ENCODE data around the gene AMZ1.
"Not testable (repeated sequence)": the region's sequence is repeated elsewhere in the genome, so short reads cannot be mapped to it uniquely, and the experiment has no call there.

Gene AMZ1

GRCh38 chr7:2714636-2715035 is 26.6 kb downstream of the AMZ1 start:
- DNase-seq = no peak

- peak; percentile 61 to 67 for DNase-seq
Observed at GRCh38 chr7:2715341-2716231, 27.6 kb downstream of the AMZ1 start.

- DNase-seq = no peak
Observed at GRCh38 chr7:2716488-2716887, 28.5 kb downstream of the AMZ1 start.

- DNase-seq = no peak
Observed at GRCh38 chr7:2716906-2717292, 28.9 kb downstream of the AMZ1 start.

GRCh38 chr7:2717293-2718261 is 29.6 kb downstream of the AMZ1 start:
- DNase-seq = no peak

- no peak for DNase-seq
Observed at GRCh38 chr7:2718296-2718965, 30.4 kb downstream of the AMZ1 start.

- DNase-seq = no peak
Observed at GRCh38 chr7:2719007-2719406, 31.0 kb downstream of the AMZ1 start.

- DNase-seq = no peak
Observed at GRCh38 chr7:2720024-2720423, 32.0 kb downstream of the AMZ1 start.

GRCh38 chr7:2721842-2722241 is 33.8 kb downstream of the AMZ1 start:
- no peak for DNase-seq

GRCh38 chr7:2722591-2722990 is 34.6 kb downstream of the AMZ1 start:
- no peak for DNase-seq

GRCh38 chr7:2723138-2723850 is 35.3 kb downstream of the AMZ1 start:
- DNase-seq = no peak

GRCh38 chr7:2724036-2724435 is 36.0 kb downstream of the AMZ1 start:
- DNase-seq = not testable (repeated sequence)

- no peak for DNase-seq
Observed at GRCh38 chr7:2724453-2725177, 36.6 kb downstream of the AMZ1 start.

- no peak for DNase-seq
Observed at GRCh38 chr7:2725178-2726105, 37.4 kb downstream of the AMZ1 start.

- no peak for DNase-seq
Observed at GRCh38 chr7:2726316-2727018, 38.5 kb downstream of the AMZ1 start.

- not testable (repeated sequence) for DNase-seq
Observed at GRCh38 chr7:2727206-2727605, 39.2 kb downstream of the AMZ1 start.

- DNase-seq = no peak
Observed at GRCh38 chr7:2728316-2729030, 40.5 kb downstream of the AMZ1 start.

GRCh38 chr7:2729031-2729892 is 41.3 kb downstream of the AMZ1 start:
- DNase-seq = no peak

All from AML-193 (cell line).